HepG2 (cell line): ENCODE data around the gene FNIP2. TPM values are rescaled to one million over a fixed set of nuclear protein-coding genes. Genes with fewer than 3 reads are reported as not detected.

Experiments
- ARNT2 ChIP-seq: sonication (generic); formaldehyde crosslinking; IDR thresholded peaks from 2 replicates; pipeline ENCODE4 v1.8.0; 2022; ENCODE audit warnings: mild to moderate bottlenecking, low read depth, missing genetic modification reagents, moderate library complexity
- BCL6 ChIP-seq: IDR thresholded peaks from 2 replicates; pipeline ENCODE4 v1.6.1; 2016; ENCODE audit warnings: missing genetic modification reagents, missing compliant biosample characterization
- GABPB1 ChIP-seq: IDR thresholded peaks from 2 replicates; pipeline ENCODE4 v1.6.1; 2016; ENCODE audit warnings: mild to moderate bottlenecking, missing genetic modification reagents, moderate library complexity, missing compliant biosample characterization
- GLI4 ChIP-seq: sonication (generic); formaldehyde crosslinking; IDR thresholded peaks from 2 replicates; pipeline ENCODE4 v1.5.1; 2020; ENCODE audit warnings: missing genetic modification reagents, mild to moderate bottlenecking, moderate library complexity, borderline replicate concordance
- KDM4B ChIP-seq: sonication (generic); formaldehyde crosslinking; IDR thresholded peaks from 2 replicates; pipeline ENCODE4 v1.4.0; 2020; ENCODE audit warnings: missing genetic modification reagents
- NFATC3 ChIP-seq: sonication (generic); formaldehyde crosslinking; IDR thresholded peaks from 2 replicates; pipeline ENCODE4 v1.5.1; 2020; ENCODE audit warnings: mild to moderate bottlenecking, missing genetic modification reagents
- NPAS2 ChIP-seq: sonication (generic); formaldehyde crosslinking; IDR thresholded peaks from 2 replicates; pipeline ENCODE4 v1.8.0; 2022; ENCODE audit warnings: mild to moderate bottlenecking, missing genetic modification reagents, borderline replicate concordance
- NR2F2 ChIP-seq: IDR thresholded peaks from 2 replicates; pipeline ENCODE4 v1.6.1; 2012; ENCODE audit warnings: low read depth, inconsistent platforms, borderline replicate concordance
- PAX8 ChIP-seq: sonication (generic); formaldehyde crosslinking; IDR thresholded peaks from 2 replicates; pipeline ENCODE4 v1.8.0; 2022; ENCODE audit warnings: mild to moderate bottlenecking, missing genetic modification reagents, borderline replicate concordance
- RCOR2 ChIP-seq: IDR thresholded peaks from 2 replicates; pipeline ENCODE4 v1.6.1; 2016; ENCODE audit warnings: missing biosample characterization, missing genetic modification reagents
- RELA ChIP-seq: sonication (generic); formaldehyde crosslinking; IDR thresholded peaks from 2 replicates; pipeline ENCODE4 v1.4.0; 2020; ENCODE audit warnings: missing genetic modification reagents
- SAFB2 ChIP-seq: sonication (generic); formaldehyde crosslinking; IDR thresholded peaks from 2 replicates; pipeline ENCODE4 v1.5.1; 2020; ENCODE audit warnings: missing genetic modification reagents, low read depth, mild to moderate bottlenecking, borderline replicate concordance
- TFDP1 ChIP-seq: IDR thresholded peaks from 2 replicates; pipeline ENCODE4 v1.6.1; 2016; ENCODE audit warnings: missing compliant biosample characterization, missing genetic modification reagents, borderline replicate concordance
- ZBTB4 ChIP-seq: sonication (generic); formaldehyde crosslinking; IDR thresholded peaks from 2 replicates; pipeline ENCODE4 v1.4.0; 2020; ENCODE audit warnings: missing genetic modification reagents, mild to moderate bottlenecking, borderline replicate concordance
- ZC3H4 ChIP-seq: sonication (generic); formaldehyde crosslinking; IDR thresholded peaks from 2 replicates; pipeline ENCODE4 v1.4.0; 2020; ENCODE audit warnings: missing genetic modification reagents, borderline replicate concordance
- ZNF18 ChIP-seq: sonication (generic); formaldehyde crosslinking; IDR thresholded peaks from 2 replicates; pipeline ENCODE4 v1.8.0; 2022; ENCODE audit warnings: mild to moderate bottlenecking, missing genetic modification reagents; ENCODE audit not compliant: insufficient replicate concordance
- ZNF280B ChIP-seq: sonication (generic); formaldehyde crosslinking; IDR thresholded peaks from 2 replicates; pipeline ENCODE4 v1.5.0; 2020; ENCODE audit warnings: missing genetic modification reagents, mild to moderate bottlenecking, borderline replicate concordance
- ZNF740 ChIP-seq: sonication (generic); formaldehyde crosslinking; IDR thresholded peaks from 2 replicates; pipeline ENCODE4 v1.4.0; 2020; ENCODE audit warnings: missing genetic modification reagents
- ZNF747 ChIP-seq: sonication (generic); formaldehyde crosslinking; IDR thresholded peaks from 2 replicates; pipeline ENCODE4 v1.8.1; 2023; ENCODE audit warnings: missing genetic modification reagents, mild to moderate bottlenecking, borderline replicate concordance
- polyA plus RNA-seq, 8 experiments: library from polyadenylated mRNA; depleted of rRNA in 3 of 8; stranded (reverse) in 7 of 8; unstranded in 1 of 8; fragments of >200 nt; fragmentation: Illumina TruSeq in 4 of 8; extraction: Trizol in 4 of 8; gene quantifications; 2 replicates each; pipeline versions ENCODE4 v1.2.1 to v1.2.3, GENCODE V29; 2011 to 2016; ENCODE audit warnings: low read depth in 4 of 8, missing spikeins in 1 of 8, mixed read lengths in 1 of 8; ENCODE audit not compliant: insufficient read depth in 1 of 8
- total RNA-seq, 5 experiments: library from RNA; depleted of rRNA; stranded (reverse); fragments of >200 nt; fragmentation: Illumina TruSeq; extraction: Trizol; gene quantifications; 2 replicates each; pipeline ENCODE4 v1.2.3, GENCODE V29; 2016; ENCODE audit warnings: low read depth in 1 of 5

Gene FNIP2
- total and polyA plus RNA-seq, 2 of the 13 experiments (the other 11 are each of a cell fraction or from before 2014, with no cell fraction given): 15.5 to 21.0 TPM

GRCh38 chr4:158722917-158723793 is 45.7 kb upstream of the FNIP2 start, which contains the start of gene PPID (continued):
- TF ChIP-seq ZNF18 (CRISPR knock-in tag): peak; percentile 45
- no peak for TF ChIP-seq ZBTB4 (CRISPR knock-in tag)
- TF ChIP-seq GLI4 (CRISPR knock-in tag): peak; percentile 53; the same call in 1 of the 2 replicates
- TF ChIP-seq NFATC3 (CRISPR knock-in tag): no peak
- 0 out of 2 replicates have a peak, but pooled peaks have one; percentile 46 for TF ChIP-seq SAFB2 (CRISPR knock-in tag)
- no peak for TF ChIP-seq PAX8
- TF ChIP-seq ZNF747 (CRISPR knock-in tag): no peak; the same call in 1 of the 2 replicates
- TF ChIP-seq NR2F2: no peak
- 0 out of 2 replicates have a peak, but pooled peaks have one; percentile 53 for TF ChIP-seq ZNF740 (CRISPR knock-in tag)
- no peak for TF ChIP-seq KDM4B
- no peak for TF ChIP-seq ZNF280B (CRISPR knock-in tag)
- TF ChIP-seq RCOR2: no peak
- no peak for TF ChIP-seq ZC3H4 (CRISPR knock-in tag)
- TF ChIP-seq ARNT2 (CRISPR knock-in tag): no peak
- no peak for TF ChIP-seq NPAS2
- peak; percentile 97 for TF ChIP-seq TFDP1 (CRISPR knock-in tag)
- TF ChIP-seq GABPB1 (CRISPR knock-in tag): peak; percentile 99
- peak; percentile 60; the same call in 1 of the 2 replicates for TF ChIP-seq BCL6 (CRISPR knock-in tag)
- TF ChIP-seq RELA (CRISPR knock-in tag): no peak; the same call in 1 of the 2 replicates
